H1 (cell line): Measurements from ENCODE around the gene LRFN3. TPM values are rescaled to one million over a fixed set of nuclear protein-coding genes. Genes with fewer than 3 reads are reported as not detected.

Experiments
- CHD2 ChIP-seq: IDR thresholded peaks from 2 replicates; pipeline ENCODE4 v1.6.1; 2012; ENCODE audit warnings: low read length, improper control_type of control experiment
- CTCF ChIP-seq, 3 experiments: IDR thresholded peaks; 1 replicate in 2 of 3; 2 replicates in 1 of 3; pipeline versions ENCODE4 v1.5.1 to v1.6.1; 2011; ENCODE audit warnings: low read length in 3 of 3, mild to moderate bottlenecking in 3 of 3, inconsistent platforms in 2 of 3, low read depth in 1 of 3, moderate library complexity in 1 of 3; ENCODE audit not compliant: insufficient read depth in 1 of 3; ENCODE audit errors: control extremely low read depth in 1 of 3
- KDM1A ChIP-seq: fragments of 200-600, 300-600 bp; sonication (generic); IDR thresholded peaks from 2 replicates; pipeline ENCODE4 v1.7.1; 2016; ENCODE audit warnings: mild to moderate bottlenecking, low read length, borderline replicate concordance
- SIN3A ChIP-seq, 2 experiments: IDR thresholded peaks in 1 of 2; conservative IDR thresholded peaks in 1 of 2; 2 replicates each; pipeline ENCODE4 v1.6.1; 2011 to 2012; ENCODE audit warnings: low read length in 2 of 2, improper control_type of control experiment in 1 of 2, low read depth in 1 of 2, mild to moderate bottlenecking in 1 of 2
- SRF ChIP-seq: IDR thresholded peaks from 2 replicates; pipeline ENCODE4 v1.6.1; 2011; ENCODE audit warnings: mild to moderate bottlenecking, low read depth, low read length, moderate library complexity
- TAF1 ChIP-seq: IDR thresholded peaks from 2 replicates; pipeline ENCODE4 v1.6.1; 2011; ENCODE audit warnings: mild to moderate bottlenecking, low read depth, low read length
- polyA plus RNA-seq, 7 experiments: library from polyadenylated mRNA; depleted of rRNA in 3 of 7; stranded (reverse) in 5 of 7; unstranded in 2 of 7; fragments of >200 nt in 5 of 7; fragments of 200-250 nt in 2 of 7; gene quantifications; 1 replicate in 5 of 7; 2 replicates in 1 of 7; 4 replicates in 1 of 7; pipeline versions ENCODE4 v1.2.1 to v1.2.3, GENCODE V29; 2011 to 2013; ENCODE audit warnings: missing spikeins in 2 of 7, mixed read lengths in 2 of 7
- total RNA-seq: library from RNA; stranded (reverse); fragmentation: NEBNext Ultra II Directional; extraction: Animal tissue kit (Norgen Biotek cat#: 25700); gene quantifications from 2 replicates; pipeline ENCODE4 v1.2.1, GENCODE V29; 2021
- TF ChIP-seq, protein P1 (sequence below): IDR thresholded peaks from 2 replicates; pipeline ENCODE4 v1.6.1; 2012; ENCODE audit warnings: inconsistent platforms

The LRFN3 gene
- total and polyA plus RNA-seq, 2 of the 8 experiments (the other 6 are each of a cell fraction or from before 2014, with no cell fraction given) = 4.6 to 16.8 TPM

DNA sequence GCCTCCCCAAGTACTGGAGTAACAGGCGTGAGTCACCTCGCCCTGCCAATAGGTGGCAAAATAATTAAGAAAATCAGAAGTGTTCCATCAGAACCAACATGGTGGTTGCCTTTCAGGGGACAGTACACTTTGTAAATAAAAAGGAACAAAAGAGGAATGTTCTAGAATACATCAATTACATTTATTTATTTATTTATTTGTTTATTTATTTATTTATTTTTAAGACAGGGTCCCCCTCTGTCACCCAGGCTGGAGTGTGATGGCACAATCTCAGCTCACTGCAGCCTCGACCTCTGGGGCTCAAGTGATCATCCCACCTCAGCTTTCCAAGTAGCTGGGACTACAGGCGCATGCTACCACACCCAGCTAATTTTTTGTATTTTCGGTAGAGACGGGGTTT, 15.2 kb upstream of the LRFN3 start (continued):
- TF ChIP-seq, protein P1, sequence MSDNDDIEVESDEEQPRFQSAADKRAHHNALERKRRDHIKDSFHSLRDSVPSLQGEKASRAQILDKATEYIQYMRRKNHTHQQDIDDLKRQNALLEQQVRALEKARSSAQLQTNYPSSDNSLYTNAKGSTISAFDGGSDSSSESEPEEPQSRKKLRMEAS = no peak
- TF ChIP-seq KDM1A (no peak), CTCF (IDR thresholded peaks at IDR 0.05; ENCODE audit: control extremely low read depth in 1 of 3, insufficient read depth in 1 of 3, low read depth in 1 of 3, low read length in 3 of 3) (no peak), SIN3A (conservative IDR thresholded peaks at IDR 0.05 in 1 of 2, IDR thresholded peaks at IDR 0.05 in 1 of 2; ENCODE audit: low read depth in 1 of 2, low read length in 2 of 2) (no peak), TAF1 (no peak), SRF (no peak), CHD2 (no peak)
- TF ChIP-seq, all 59 proteins: peak for 0
